HG03139 (cell line): ENCODE data around the gene KIF5C.

Experiments used
- ATAC-seq: cut with Tn5 transposase; IDR thresholded peaks from one replicate; pipeline ENCODE4 v1.9.1; 2021; ENCODE audit not compliant: unreplicated experiment

Gene KIF5C

GRCh38 chr2:148922776-148923475 is 47.9 kb downstream of the KIF5C start:
- ATAC-seq = no peak

GRCh38 chr2:148924514-148925178 is 49.6 kb downstream of the KIF5C start:
- no peak for ATAC-seq

GRCh38 chr2:148926291-148926961 is 51.4 kb downstream of the KIF5C start:
- peak; percentile 65 for ATAC-seq

GRCh38 chr2:148926981-148927401 is 52.0 kb downstream of the KIF5C start:
- peak; percentile 45 for ATAC-seq

GRCh38 chr2:148928395-148928794 is 53.4 kb downstream of the KIF5C start:
- no peak for ATAC-seq

GRCh38 chr2:148930046-148930775 is 55.2 kb downstream of the KIF5C start:
- no peak for ATAC-seq

GRCh38 chr2:148932536-148932935 is 57.5 kb downstream of the KIF5C start:
- ATAC-seq = no peak

GRCh38 chr2:148933456-148933855 is 58.4 kb downstream of the KIF5C start:
- no peak for ATAC-seq

GRCh38 chr2:148935791-148936190 is 60.8 kb downstream of the KIF5C start:
- no peak for ATAC-seq

GRCh38 chr2:148936857-148937450 is 61.9 kb downstream of the KIF5C start:
- no peak for ATAC-seq

- no peak for ATAC-seq
Observed at GRCh38 chr2:148939271-148939670, 64.2 kb downstream of the KIF5C start.

GRCh38 chr2:148943097-148943496 is 68.1 kb downstream of the KIF5C start:
- no peak for ATAC-seq

GRCh38 chr2:148944536-148944935 is 69.5 kb downstream of the KIF5C start:
- no peak for ATAC-seq

- ATAC-seq = no peak
Observed at GRCh38 chr2:148947299-148947698, 72.3 kb downstream of the KIF5C start.

GRCh38 chr2:148948868-148949267 is 73.8 kb downstream of the KIF5C start:
- no peak for ATAC-seq

- no peak for ATAC-seq
Observed at GRCh38 chr2:148949348-148949747, 74.3 kb downstream of the KIF5C start.

GRCh38 chr2:148952621-148953020 is 77.6 kb downstream of the KIF5C start:
- no peak for ATAC-seq

GRCh38 chr2:148953426-148953825 is 78.4 kb downstream of the KIF5C start:
- ATAC-seq = no peak

GRCh38 chr2:148954536-148954935 is 79.5 kb downstream of the KIF5C start:
- ATAC-seq = no peak

GRCh38 chr2:148955798-148956197 is 80.8 kb downstream of the KIF5C start:
- ATAC-seq = no peak

GRCh38 chr2:148957023-148957422 is 82.0 kb downstream of the KIF5C start:
- ATAC-seq = no peak
